ENCODE measurements around the gene C11orf97.
A peak's percentile ranks its signal among the peaks of the same experiment; 100 is the strongest.

C11orf97 gene

GRCh38 chr11:94545264-94546161, 33.3 kb downstream of the C11orf97 start:
- H3K4me3 ChIP-seq (ENCODE audit: low read depth, low read length), result peak overlapping the region; percentile 9; the same call in 1 of the 2 replicates
- H3K36me3 ChIP-seq (ENCODE audit: control insufficient read depth in 2 of 2, insufficient read depth in 1 of 2, low read length in 2 of 2), result no peaks in the 10 kb centered on the region
- no peaks in the 10 kb centered on the region for H3K4me1 ChIP-seq (ENCODE audit: control insufficient read depth, insufficient read depth, low read length)

DNA sequence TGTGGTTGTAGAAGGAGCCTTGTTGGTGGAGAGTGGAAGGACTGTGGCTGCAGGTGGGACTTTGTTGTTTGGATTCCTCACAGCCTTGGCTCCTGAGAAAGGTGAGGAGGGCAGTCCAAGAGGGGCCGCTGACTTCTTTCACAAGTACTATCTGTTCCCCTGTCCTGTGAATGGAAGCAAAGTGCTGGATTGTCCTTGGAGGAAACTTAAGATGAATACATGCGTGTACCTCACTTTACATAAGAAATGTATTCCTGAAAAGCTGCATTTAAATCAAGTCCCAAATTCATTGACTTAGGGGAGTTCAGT, 33.9 kb downstream of the C11orf97 start:
- no peak overlapping the region for H3K27ac ChIP-seq (ENCODE audit: extremely low read depth, low read depth, low read length)
- H3K4me3 ChIP-seq (ENCODE audit: low read depth, low read length), result peak overlapping the region; percentile 9
- no peaks in the 10 kb centered on the region for H3K9me3 ChIP-seq (ENCODE audit: control insufficient read depth, insufficient read depth, low read depth, low read length)
- H3K36me3 ChIP-seq (ENCODE audit: control insufficient read depth in 2 of 2, insufficient read depth in 1 of 2, low read length in 2 of 2), result no peaks in the 10 kb centered on the region
- ChIA-PET POLR2A (no interaction called here), CTCF (no interaction called here)
- no peaks in the 10 kb centered on the region for H3K4me1 ChIP-seq (ENCODE audit: control insufficient read depth, insufficient read depth, low read length)
- no peak for TF ChIP-seq ZNF521 (tag by site-specific recombination; IDR thresholded peaks at IDR 0.05)
- no peak for TF ChIP-seq ZNF514 (tag by site-specific recombination; IDR thresholded peaks at IDR 0.05)
- TF ChIP-seq ZXDB (tag by site-specific recombination; IDR thresholded peaks at IDR 0.05), result no peak
- no peak for TF ChIP-seq ZIC2 (tag by site-specific recombination; IDR thresholded peaks at IDR 0.05)
- TF ChIP-seq ZNF701 (tag by site-specific recombination; IDR thresholded peaks at IDR 0.05), result no peak
- TF ChIP-seq ZNF132 (tag by site-specific recombination; IDR thresholded peaks at IDR 0.05; ENCODE audit: borderline replicate concordance), result no peak
- TF ChIP-seq, protein P1, sequence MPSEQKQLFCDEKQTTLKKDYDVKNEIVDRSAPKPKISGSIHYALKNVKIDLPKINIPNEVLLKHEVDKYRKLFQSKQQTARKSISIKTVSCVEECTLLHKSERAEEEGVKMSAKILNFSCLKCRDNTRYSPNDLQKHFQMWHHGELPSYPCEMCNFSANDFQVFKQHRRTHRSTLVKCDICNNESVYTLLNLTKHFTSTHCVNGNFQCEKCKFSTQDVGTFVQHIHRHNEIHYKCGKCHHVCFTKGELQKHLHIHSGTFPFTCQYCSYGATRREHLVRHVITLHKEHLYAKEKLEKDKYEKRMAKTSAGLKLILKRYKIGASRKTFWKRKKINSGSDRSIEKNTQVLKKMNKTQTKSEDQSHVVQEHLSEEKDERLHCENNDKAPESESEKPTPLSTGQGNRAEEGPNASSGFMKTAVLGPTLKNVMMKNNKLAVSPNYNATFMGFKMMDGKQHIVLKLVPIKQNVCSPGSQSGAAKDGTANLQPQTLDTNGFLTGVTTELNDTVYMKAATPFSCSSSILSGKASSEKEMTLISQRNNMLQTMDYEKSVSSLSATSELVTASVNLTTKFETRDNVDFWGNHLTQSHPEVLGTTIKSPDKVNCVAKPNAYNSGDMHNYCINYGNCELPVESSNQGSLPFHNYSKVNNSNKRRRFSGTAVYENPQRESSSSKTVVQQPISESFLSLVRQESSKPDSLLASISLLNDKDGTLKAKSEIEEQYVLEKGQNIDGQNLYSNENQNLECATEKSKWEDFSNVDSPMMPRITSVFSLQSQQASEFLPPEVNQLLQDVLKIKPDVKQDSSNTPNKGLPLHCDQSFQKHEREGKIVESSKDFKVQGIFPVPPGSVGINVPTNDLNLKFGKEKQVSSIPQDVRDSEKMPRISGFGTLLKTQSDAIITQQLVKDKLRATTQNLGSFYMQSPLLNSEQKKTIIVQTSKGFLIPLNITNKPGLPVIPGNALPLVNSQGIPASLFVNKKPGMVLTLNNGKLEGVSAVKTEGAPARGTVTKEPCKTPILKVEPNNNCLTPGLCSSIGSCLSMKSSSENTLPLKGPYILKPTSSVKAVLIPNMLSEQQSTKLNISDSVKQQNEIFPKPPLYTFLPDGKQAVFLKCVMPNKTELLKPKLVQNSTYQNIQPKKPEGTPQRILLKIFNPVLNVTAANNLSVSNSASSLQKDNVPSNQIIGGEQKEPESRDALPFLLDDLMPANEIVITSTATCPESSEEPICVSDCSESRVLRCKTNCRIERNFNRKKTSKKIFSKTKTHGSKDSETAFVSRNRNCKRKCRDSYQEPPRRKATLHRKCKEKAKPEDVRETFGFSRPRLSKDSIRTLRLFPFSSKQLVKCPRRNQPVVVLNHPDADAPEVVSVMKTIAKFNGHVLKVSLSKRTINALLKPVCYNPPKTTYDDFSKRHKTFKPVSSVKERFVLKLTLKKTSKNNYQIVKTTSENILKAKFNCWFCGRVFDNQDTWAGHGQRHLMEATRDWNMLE (tag by site-specific recombination; conservative IDR thresholded peaks at IDR 0.05; ENCODE audit: low read depth), result no peak
- no peak for TF ChIP-seq SP3 (tag by site-specific recombination; IDR thresholded peaks at IDR 0.05)
- TF ChIP-seq, protein P2, sequence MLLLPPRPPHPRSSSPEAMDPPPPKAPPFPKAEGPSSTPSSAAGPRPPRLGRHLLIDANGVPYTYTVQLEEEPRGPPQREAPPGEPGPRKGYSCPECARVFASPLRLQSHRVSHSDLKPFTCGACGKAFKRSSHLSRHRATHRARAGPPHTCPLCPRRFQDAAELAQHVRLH (tag by site-specific recombination; IDR thresholded peaks at IDR 0.05), result no peak
- no peak for TF ChIP-seq ZNF596 (tag by site-specific recombination; IDR thresholded peaks at IDR 0.05)
- TF ChIP-seq PRDM6 (tag by site-specific recombination; IDR thresholded peaks at IDR 0.05), result no peak
- TF ChIP-seq GLIS1 (tag by site-specific recombination; IDR thresholded peaks at IDR 0.05), result no peak
- no peak for TF ChIP-seq ZNF704 (tag by site-specific recombination; IDR thresholded peaks at IDR 0.05)
- TF ChIP-seq GFI1B (tag by site-specific recombination; IDR thresholded peaks at IDR 0.05), result no peak
- no peak for TF ChIP-seq ZBTB1 (tag by site-specific recombination; IDR thresholded peaks at IDR 0.05)

More at GRCh38 chr11:94545264-94546161, 33.3 kb downstream of the C11orf97 start:
- ChIA-PET POLR2A (no interaction called here), CTCF (interaction anchor here (0.8 kb wide), 1 partner anchor 217 kb away, joined by 4 read pairs; no protein-coding TSS in a partner anchor)
- TF ChIP-seq ZNF292 (tag by site-specific recombination; IDR thresholded peaks at IDR 0.05; ENCODE audit: borderline replicate concordance, low read depth), result no peak
- TF ChIP-seq ZFP41 (tag by site-specific recombination; IDR thresholded peaks at IDR 0.05; ENCODE audit: borderline replicate concordance), result no peak
- peak; percentile 78 for TF ChIP-seq ZBTB8A (tag by site-specific recombination; IDR thresholded peaks at IDR 0.05)
- 0 out of 2 replicates have a peak, but pooled peaks have one; percentile 5 for TF ChIP-seq ZNF202 (tag by site-specific recombination; IDR thresholded peaks at IDR 0.05; ENCODE audit: borderline replicate concordance)
- H3K9me3 ChIP-seq (ENCODE audit: control insufficient read depth, insufficient read depth, low read depth, low read length), result no peaks in the 10 kb centered on the region
- no peak overlapping the region for H3K27ac ChIP-seq (ENCODE audit: extremely low read depth, low read depth, low read length)
